NCI-H510A (cell line): ENCODE data around the gene ADORA2A.

Experiments
- DNase-seq: peaks from one replicate; lab custom pipeline; 2025; lab: John Stamatoyannopoulos, UW

Gene ADORA2A

GRCh38 chr22:24427500-24428164, at the start of gene ADORA2A:
Gene ADORA2A (plus strand): TSS chr22:24427599. CDS start chr22:24433405, 5,806 bp downstream.
- DNase-seq: no peak

GRCh38 chr22:24379536-24379935, 47.9 kb upstream of the ADORA2A start:
- DNase-seq: no peak

- no peak for DNase-seq
Observed at GRCh38 chr22:24380220-24380904, 47.0 kb upstream of the ADORA2A start.

- no peak for DNase-seq
Observed at GRCh38 chr22:24380905-24381230, 46.5 kb upstream of the ADORA2A start.

GRCh38 chr22:24383061-24383460, 44.3 kb upstream of the ADORA2A start:
- no peak for DNase-seq

- no peak for DNase-seq
Observed at GRCh38 chr22:24384131-24384530, 43.3 kb upstream of the ADORA2A start.

GRCh38 chr22:24386937-24387471, 40.4 kb upstream of the ADORA2A start:
- DNase-seq: no peak

GRCh38 chr22:24389680-24390079, 37.7 kb upstream of the ADORA2A start:
- DNase-seq: no peak

GRCh38 chr22:24390156-24390555, 37.2 kb upstream of the ADORA2A start:
- DNase-seq: no peak

GRCh38 chr22:24390576-24390975, 36.8 kb upstream of the ADORA2A start:
- no peak for DNase-seq

GRCh38 chr22:24391836-24392217, 35.6 kb upstream of the ADORA2A start:
- DNase-seq: no peak

- DNase-seq: no peak
Observed at GRCh38 chr22:24392218-24392931, 35.0 kb upstream of the ADORA2A start.

- no peak for DNase-seq
Observed at GRCh38 chr22:24393012-24393559, 34.3 kb upstream of the ADORA2A start.

GRCh38 chr22:24393848-24394247, 33.6 kb upstream of the ADORA2A start:
- DNase-seq: no peak

GRCh38 chr22:24394254-24394653, 33.1 kb upstream of the ADORA2A start:
- no peak for DNase-seq

GRCh38 chr22:24398409-24398808, 29.0 kb upstream of the ADORA2A start:
- DNase-seq: no peak

- no peak for DNase-seq
Observed at GRCh38 chr22:24400034-24400725, 27.2 kb upstream of the ADORA2A start.

- DNase-seq: no peak
Observed at GRCh38 chr22:24400726-24401596, 26.4 kb upstream of the ADORA2A start.

- DNase-seq: no peak
Observed at GRCh38 chr22:24401931-24402367, 25.4 kb upstream of the ADORA2A start.

GRCh38 chr22:24402460-24403192, 24.8 kb upstream of the ADORA2A start:
- no peak for DNase-seq
